K562 (cell line): Measurements from ENCODE around the gene SCGB1D4. TPM values are rescaled to one million over a fixed set of nuclear protein-coding genes. Genes with fewer than 3 reads are reported as not detected.

Experiments used
- ATAC-seq: fragments of 200-7000 bp; cut with Tn5 transposase; 3 replicates; pipeline ENCODE4 v1.9.1; 2020; ENCODE audit warnings: moderate library complexity
- Bru-seq: library from RNA; stranded (reverse); fragments of 400-500 nt; gene quantifications from one replicate; lab custom pipeline; 2021; lab: Mats Ljungman, UMichigan
- BruChase-seq, 2 experiments: library from RNA; stranded (reverse); fragments of 400-500 nt; gene quantifications; one replicate each; lab custom pipeline; 2021; lab: Mats Ljungman, UMichigan
- BruUV-seq: library from RNA; stranded (reverse); fragments of 400-500 nt; replicated peaks from 2 replicates; lab custom pipeline; 2021; lab: Mats Ljungman, UMichigan
- CTCF ChIA-PET: fragments of 300-600 bp; formaldehyde crosslinking; extraction: SDS; loops from one replicate; lab custom pipeline; 2021; ENCODE audit warnings: low intra/inter-chr PET ratio; lab: Yijun Ruan, JAX
- POLR2A ChIA-PET: fragments of 300-600, 350-650 bp; sonication (Branson Sonifier 250); formaldehyde crosslinking; extraction: SDS; loops from one replicate; lab custom pipeline; 2021; ENCODE audit warnings: antibody characterized with exemption, inconsistent platforms; lab: Yijun Ruan, JAX
- DNase-seq, 4 experiments: peaks; one replicate each; pipeline versions ENCODE4 v3.0.0 to v3.0.0-alpha.2; 2011 to 2018; ENCODE audit warnings: low spot score in 3 of 4, mixed read lengths in 3 of 4; ENCODE audit errors: extremely low read depth in 1 of 4
- FAIRE-seq: peaks from 2 replicates; lab custom pipeline; 2011; peaks lifted over from hg19 to GRCh38; lab: Jason Lieb, UNC
- H2AFZ ChIP-seq: 2 replicates; pipeline ENCODE4 v1.6.0; 2011; ENCODE audit warnings: low read depth, low read length, control low read depth, inconsistent platforms
- H3K27ac ChIP-seq: fragments of 200-600 bp; 3 replicates; pipeline ENCODE4 v1.8.0; 2011; ENCODE audit warnings: low read depth, mild to moderate bottlenecking, control low read depth, inconsistent platforms, low read length, moderate library complexity, mixed read lengths; ENCODE audit errors: extremely low read depth
- H3K27me3 ChIP-seq, 2 experiments: fragments of 300-600 bp in 1 of 2; 2 replicates in 1 of 2; 3 replicates in 1 of 2; pipeline versions ENCODE4 v1.6.0 to v1.8.0; 2011; ENCODE audit warnings: inconsistent platforms in 2 of 2, low read length in 2 of 2, mild to moderate bottlenecking in 1 of 2, mixed read lengths in 1 of 2, moderate library complexity in 1 of 2; ENCODE audit not compliant: control insufficient read depth in 2 of 2, insufficient read depth in 2 of 2
- H3K36me3 ChIP-seq: fragments of 300-600 bp; 3 replicates; pipeline ENCODE4 v1.8.0; 2011; ENCODE audit warnings: mild to moderate bottlenecking, low read length, inconsistent platforms; ENCODE audit not compliant: control insufficient read depth, insufficient read depth
- H3K4me1 ChIP-seq, 2 experiments: fragments of 200-600 bp in 1 of 2; replicated peaks in 1 of 2; 2 replicates in 1 of 2; 3 replicates in 1 of 2; pipeline versions ENCODE4 v1.5.1 to v1.8.0; 2011; ENCODE audit warnings: inconsistent platforms in 2 of 2, low read length in 2 of 2, mild to moderate bottlenecking in 1 of 2, mixed read lengths in 1 of 2, moderate library complexity in 1 of 2; ENCODE audit not compliant: control insufficient read depth in 2 of 2, insufficient read depth in 2 of 2
- H3K4me2 ChIP-seq: 2 replicates; pipeline ENCODE4 v1.6.1; 2011; ENCODE audit warnings: low read length, control low read depth, inconsistent platforms, mixed read lengths; ENCODE audit not compliant: insufficient read depth
- H3K4me3 ChIP-seq: fragments of 200-600 bp; sonication (generic), shearing (Covaris generic); 2 replicates; pipeline ENCODE4 v1.5.1; 2016; ENCODE audit warnings: control low read depth, inconsistent platforms
- H3K79me2 ChIP-seq: fragments of 200-600 bp; 3 replicates; pipeline ENCODE4 v1.8.0; 2011; ENCODE audit warnings: low read length, inconsistent platforms; ENCODE audit not compliant: control insufficient read depth, insufficient read depth
- H3K9ac ChIP-seq, 2 experiments: 2 replicates each; pipeline versions ENCODE4 v1.6.0 to v1.6.1; 2011; ENCODE audit warnings: low read depth in 2 of 2, low read length in 2 of 2, control low read depth in 1 of 2, inconsistent platforms in 1 of 2, mild to moderate bottlenecking in 1 of 2, mixed read lengths in 1 of 2; ENCODE audit not compliant: insufficient read depth in 1 of 2
- H3K9me1 ChIP-seq: one replicate; pipeline ENCODE4 v1.6.0; 2011; ENCODE audit warnings: inconsistent platforms, mild to moderate bottlenecking, low read length, moderate library complexity; ENCODE audit not compliant: control insufficient read depth, insufficient read depth
- H3K9me3 ChIP-seq: replicated peaks from 2 replicates; pipeline ENCODE4 v1.5.1; 2011; ENCODE audit warnings: low read depth, low read length, inconsistent platforms; ENCODE audit not compliant: control insufficient read depth, insufficient read depth
- H4K20me1 ChIP-seq: replicated peaks from 2 replicates; pipeline ENCODE4 v1.6.1; 2011; ENCODE audit warnings: low read length, inconsistent platforms, mixed read lengths; ENCODE audit not compliant: control insufficient read depth, insufficient read depth
- HMGN3 ChIP-seq: IDR thresholded peaks from 2 replicates; pipeline ENCODE4 v1.6.1; 2011; ENCODE audit warnings: borderline replicate concordance, low read depth, mild to moderate bottlenecking, mixed read lengths, low read length; ENCODE audit not compliant: insufficient read length; ENCODE audit errors: extremely low read depth
- TFAP4 ChIP-seq: sonication (generic); formaldehyde crosslinking; IDR thresholded peaks from 2 replicates; pipeline ENCODE4 v1.8.0; 2022; ENCODE audit warnings: missing genetic modification reagents, mild to moderate bottlenecking, moderate library complexity, borderline replicate concordance
- WGBS: fragments of 100-300 bp; shearing (Covaris generic); methylation state at CpG from one replicate; pipeline ENCODE4 v1.1.6; 2016; ENCODE audit warnings: low coverage, mixed read lengths; ENCODE audit not compliant: insufficient coverage; ENCODE audit errors: missing lambda C conversion rate; 5-methylcytosine and 5-hydroxymethylcytosine counted together
- in situ Hi-C: fragments of 300-500 bp; cut with MboI; formaldehyde crosslinking; loops from 4 replicates; pipeline ENCODE4 v1.15.0; 2018; ENCODE audit warnings: inconsistent platforms, mixed read lengths
- intact Hi-C: fragments of 100-400 bp; cut with micrococcal nuclease; formaldehyde crosslinking; loops from 2 replicates; pipeline ENCODE4 v1.14.2; 2022
- long read RNA-seq, 3 experiments: library from polyadenylated mRNA in 2 of 3; library from RNA in 1 of 3; unstranded in 2 of 3; stranded (forward) in 1 of 3; transcript quantifications; one replicate each; pipeline ENCODE4 v2.0.0, GENCODE V29; 2019 to 2022
- polyA minus RNA-seq, 3 experiments: library from RNA; depleted of rRNA, polyadenylated mRNA; stranded (reverse); fragments of >200 nt; gene quantifications; 2 replicates each; pipeline ENCODE4 v1.2.3, GENCODE V29; 2011
- polyA plus RNA-seq, 8 experiments: library from polyadenylated mRNA; depleted of rRNA in 4 of 8; stranded (reverse) in 5 of 8; unstranded in 3 of 8; fragments of >200 nt; fragmentation: Nextera tagmentation in 2 of 8; fragmentation: Illumina TruSeq in 1 of 8; extraction: Ambion mirVana in 2 of 8; extraction: Trizol in 1 of 8; gene quantifications; 2 replicates each; pipeline versions ENCODE4 v1.2.1 to v1.2.3, GENCODE V29; 2011 to 2014; ENCODE audit warnings: inconsistent platforms in 1 of 8, missing spikeins in 1 of 8
- total RNA-seq, 7 experiments: library from RNA; depleted of rRNA in 6 of 7; stranded (reverse); fragments of >200 nt in 6 of 7; fragmentation: Illumina TruSeq in 2 of 7; extraction: Trizol in 2 of 7; gene quantifications; 2 replicates each; pipeline versions ENCODE4 v1.2.1 to v1.2.3, GENCODE V29; 2011 to 2021; ENCODE audit warnings: low replicate concordance in 1 of 7
- TF ChIP-seq, protein P1 (sequence below): sonication (generic); formaldehyde crosslinking; IDR thresholded peaks from 2 replicates; pipeline ENCODE4 v1.8.0; 2022; ENCODE audit warnings: mild to moderate bottlenecking, missing genetic modification reagents

The SCGB1D4 gene, protein sequence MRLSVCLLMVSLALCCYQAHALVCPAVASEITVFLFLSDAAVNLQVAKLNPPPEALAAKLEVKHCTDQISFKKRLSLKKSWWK
- total RNA-seq (2011; cell fraction: chromatin; rRNA removed; ENCODE audit: low replicate concordance) = not detected in 2 replicates
- total RNA-seq (2011; cell fraction: nucleolus; rRNA removed) = not detected in 2 replicates
- total RNA-seq (2011; cell fraction: nucleoplasm; rRNA removed) = not detected in 2 replicates
- total RNA-seq (2014; rRNA removed) (not detected in 2 replicates), total RNA-seq (2014; rRNA removed; fragmentation: Illumina TruSeq; extraction: Trizol) (not detected in 2 replicates), total RNA-seq (2015; rRNA removed; fragmentation: Illumina TruSeq; extraction: Trizol) (not detected in 2 replicates), total RNA-seq (2021) (not detected in 2 replicates), polyA plus RNA-seq (2011; rRNA removed) (not detected in 2 replicates), polyA plus RNA-seq (2014; fragmentation: Illumina TruSeq; extraction: Trizol) (not detected in 2 replicates), polyA plus RNA-seq (2014; fragmentation: Nextera tagmentation; extraction: Ambion mirVana) (not detected), polyA plus RNA-seq (2014; rRNA removed) (not detected in 2 replicates), polyA minus RNA-seq (2011; rRNA and poly(A)+ RNA removed) (not detected in 2 replicates), Bru-seq, nascent RNA (not detected), BruChase-seq, experiment 1, labeled RNA remaining after a 2-hour chase (not detected), BruChase-seq, experiment 2, labeled RNA remaining after a 6-hour chase (not detected)
- polyA plus RNA-seq (2011; cell fraction: cytosol; rRNA removed) = not detected in 2 replicates
- not detected in 2 replicates for polyA plus RNA-seq (2011; cell fraction: nucleus; rRNA removed)
- polyA plus RNA-seq (2012) = not detected in 2 replicates
- polyA minus RNA-seq (2011; cell fraction: cytosol; rRNA and poly(A)+ RNA removed) = not detected in 2 replicates
- polyA minus RNA-seq (2011; cell fraction: nucleus; rRNA and poly(A)+ RNA removed) = not detected in 2 replicates
- long read RNA-seq, experiment 1 = 0 reads
- long read RNA-seq, experiment 2 = 0 reads
- long read RNA-seq, experiment 3 = 0 reads

GRCh38 chr11:62298975-62299374, at the start of gene SCGB1D4:
TSS of gene SCGB1D4 (minus strand) at chr11:62299075. CDS start at chr11:62299010, 65 bp downstream.
- POLR2A ChIA-PET = interaction anchor here (0.8 kb wide), 1 partner anchor 148 kb away, joined by 3 read pairs; no protein-coding TSS in a partner anchor
- BruUV-seq = no TSS peak
- TF ChIP-seq TFAP4 (CRISPR knock-in tag) = no peak
- no peak for TF ChIP-seq HMGN3
- TF ChIP-seq, protein P1, sequence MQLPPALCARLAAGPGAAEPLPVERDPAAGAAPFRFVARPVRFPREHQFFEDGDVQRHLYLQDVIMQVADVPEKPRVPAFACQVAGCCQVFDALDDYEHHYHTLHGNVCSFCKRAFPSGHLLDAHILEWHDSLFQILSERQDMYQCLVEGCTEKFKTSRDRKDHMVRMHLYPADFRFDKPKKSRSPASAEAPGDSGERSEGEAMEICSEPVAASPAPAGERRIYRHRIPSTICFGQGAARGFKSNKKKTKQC (CRISPR knock-in tag) = no peak
- H3K79me2 ChIP-seq = no peaks in the 10 kb centered on the region
- H3K9me1 ChIP-seq = no peaks in the 10 kb centered on the region
- CTCF ChIA-PET = no interaction called here
- H2AFZ ChIP-seq = no peak within 1 kb of the TSS
- H3K9ac ChIP-seq = no peak within 1 kb of the TSS
- H3K9me3 ChIP-seq = no peaks in the 10 kb centered on the region
- H3K27ac ChIP-seq = no peak within 1 kb of the TSS
- H4K20me1 ChIP-seq = no peaks in the 10 kb centered on the region
- DNase-seq (no peak), ATAC-seq (no peak), FAIRE-seq (no peak)
- no peak within 1 kb of the TSS for H3K4me2 ChIP-seq
- intact Hi-C loops (no loop called here), in situ Hi-C loops (no loop called here)
- WGBS = 1% methylated on average over 7 of the region's 7 CpGs
- H3K4me1 ChIP-seq = no peaks in the 10 kb centered on the region
- H3K36me3 ChIP-seq = no peaks in the 10 kb centered on the region
- peaks cover 2 to 24% of the 10 kb centered on the region in 2 experiments; a peak in 3 of 5 replicates for H3K27me3 ChIP-seq
- H3K4me3 ChIP-seq = no peak within 1 kb of the TSS
